Ascending aorta (tissue), 2 donors: ENCODE data around the gene BLTP3B. TPM values are rescaled to one million over a fixed set of nuclear protein-coding genes. Genes with fewer than 3 reads are reported as not detected.

Experiments used
- DNase-seq, 2 donors: peaks; one replicate each; pipeline ENCODE4 v3.0.0-alpha.2; 2019; ENCODE audit warnings: low spot score in 2 of 2
- H3K27ac ChIP-seq, 2 donors: fragments of 200-600 bp; sonication (generic); one replicate each; pipeline ENCODE4 v1.5.1; 2016 to 2017; ENCODE audit warnings: mild to moderate bottlenecking in 1 of 2
- H3K27me3 ChIP-seq: fragments of 200-600 bp; sonication (generic); one replicate; pipeline ENCODE4 v1.5.1; 2017
- H3K36me3 ChIP-seq, 2 donors: fragments of 200-600 bp; sonication (generic); one replicate each; pipeline ENCODE4 v1.5.1; 2016
- H3K4me1 ChIP-seq, 2 donors: fragments of 200-600 bp; sonication (generic); one replicate each; pipeline ENCODE4 v1.5.1; 2016 to 2017; ENCODE audit warnings: mild to moderate bottlenecking in 1 of 2
- H3K4me3 ChIP-seq, 2 donors: fragments of 200-600 bp; sonication (generic); one replicate each; pipeline ENCODE4 v1.5.1; 2016 to 2017; ENCODE audit warnings: mild to moderate bottlenecking in 1 of 2
- H3K9me3 ChIP-seq, 2 donors: fragments of 200-600 bp; sonication (generic); one replicate each; pipeline ENCODE4 v1.5.1; 2016
- CTCF ChIP-seq, 3 experiments: fragments of 200-600 bp in 2 of 3; fragments of 450-650 bp in 1 of 3; sonication (generic) in 2 of 3; IDR thresholded peaks; one replicate each; pipeline ENCODE4 v1.5.1; 2016 to 2019; ENCODE audit warnings: antibody characterized with exemption in 3 of 3, mild to moderate bottlenecking in 1 of 3, moderate library complexity in 1 of 3
- intact Hi-C: fragments of 100-400 bp; cut with DNase I; formaldehyde crosslinking; loops from one replicate; pipeline ENCODE4 v1.15.1; 2023
- total RNA-seq: library from RNA; depleted of rRNA; stranded (reverse); fragments of >200 nt; gene quantifications from one replicate; pipeline ENCODE4 v1.1.0, GENCODE V29; 2016

BLTP3B gene
- total RNA-seq, 1 donor from 2014 or later, result 18.8 TPM

GRCh38 chr12:100151769-100152168, 9.1 kb upstream of the BLTP3B start:
- Histone ChIP-seq H3K4me1 (no peaks in the 10 kb centered on the region), H3K9me3 (no peaks in the 10 kb centered on the region), H3K27ac (no peak overlapping the region), H3K27me3 (no peaks in the 10 kb centered on the region), H3K4me3 (no peak overlapping the region), H3K36me3 (no peaks in the 10 kb centered on the region)
- no peak for TF ChIP-seq CTCF (IDR thresholded peaks at IDR 0.05)
- DNase-seq, result no peak
- intact Hi-C loops, result no loop called here

GRCh38 chr12:100146252-100146651, 3.6 kb upstream of the BLTP3B start:
- intact Hi-C loops, result loop anchor here (10.0 kb wide), 1 partner anchor 241 kb away; no protein-coding TSS in a partner anchor
- H3K4me3 ChIP-seq, result no peak overlapping the region
- peaks cover 0 to under 1% of the 10 kb centered on the region in 2 donors for H3K4me1 ChIP-seq
- no peaks in the 10 kb centered on the region for H3K27me3 ChIP-seq
- no peak for DNase-seq
- no peaks in the 10 kb centered on the region for H3K36me3 ChIP-seq
- no peak for TF ChIP-seq CTCF (IDR thresholded peaks at IDR 0.05)
- no peaks in the 10 kb centered on the region for H3K9me3 ChIP-seq
- H3K27ac ChIP-seq, result no peak overlapping the region

GRCh38 chr12:100145643-100146042, 3.0 kb upstream of the BLTP3B start:
- intact Hi-C loops, result loop anchor here (10.0 kb wide), 1 partner anchor 241 kb away; no protein-coding TSS in a partner anchor
- no peak for DNase-seq

GRCh38 chr12:100141998-100142850, 450 bp downstream of the BLTP3B start:
- DNase-seq, result peak in 1 of 2 donors; percentile 71
- no peaks in the 10 kb centered on the region for H3K9me3 ChIP-seq
- H3K27me3 ChIP-seq, result no peaks in the 10 kb centered on the region
- no peak for TF ChIP-seq CTCF (IDR thresholded peaks at IDR 0.05)
- peaks cover 0 to 30% of the 10 kb centered on the region in 2 donors for H3K4me1 ChIP-seq
- H3K27ac ChIP-seq, result peak overlapping the region; percentile 99 to 100
- peak overlapping the region; percentile 86 to 93 for H3K4me3 ChIP-seq
- intact Hi-C loops, result loop anchor here (1.0 to 10.0 kb wide), 4 partner anchors 125 to 1550 kb away; partner anchors contain the start of genes DEPDC4, GAS2L3, SCYL2 and SLC25A3
- H3K36me3 ChIP-seq, result no peaks in the 10 kb centered on the region

More at GRCh38 chr12:100145643-100146042, 3.0 kb upstream of the BLTP3B start:
- TF ChIP-seq CTCF (IDR thresholded peaks at IDR 0.05), result no peak
- no peaks in the 10 kb centered on the region for H3K9me3 ChIP-seq
- H3K36me3 ChIP-seq, result no peaks in the 10 kb centered on the region
- H3K4me1 ChIP-seq, result peaks cover 0 to 5% of the 10 kb centered on the region in 2 donors
- no peak overlapping the region for H3K4me3 ChIP-seq
- no peaks in the 10 kb centered on the region for H3K27me3 ChIP-seq
- no peak overlapping the region for H3K27ac ChIP-seq

GRCh38 chr12:100141666-100141997, 1.0 kb downstream of the BLTP3B start:
- H3K4me1 ChIP-seq, result peaks cover 0 to 30% of the 10 kb centered on the region in 2 donors
- H3K27me3 ChIP-seq, result no peaks in the 10 kb centered on the region
- DNase-seq, result peak in 1 of 2 donors; percentile 83
- peak overlapping the region; percentile 99 to 100 for H3K27ac ChIP-seq
- peak overlapping the region; percentile 86 to 93 for H3K4me3 ChIP-seq
- H3K9me3 ChIP-seq, result no peaks in the 10 kb centered on the region
- no peaks in the 10 kb centered on the region for H3K36me3 ChIP-seq
- TF ChIP-seq CTCF (IDR thresholded peaks at IDR 0.05), result no peak
- intact Hi-C loops, result loop anchor here (5.0 to 10.0 kb wide), 3 partner anchors 237 to 1549 kb away; partner anchors contain the start of genes GAS2L3 and SLC25A3
